Measurements from ENCODE around the gene TMBIM6.
A peak's percentile ranks its signal among the peaks of the same experiment; 100 is the strongest.
"Not testable (repeated sequence)": the region's sequence is repeated elsewhere in the genome, so short reads cannot be mapped to it uniquely, and the experiment has no call there.

TMBIM6 gene

DNA sequence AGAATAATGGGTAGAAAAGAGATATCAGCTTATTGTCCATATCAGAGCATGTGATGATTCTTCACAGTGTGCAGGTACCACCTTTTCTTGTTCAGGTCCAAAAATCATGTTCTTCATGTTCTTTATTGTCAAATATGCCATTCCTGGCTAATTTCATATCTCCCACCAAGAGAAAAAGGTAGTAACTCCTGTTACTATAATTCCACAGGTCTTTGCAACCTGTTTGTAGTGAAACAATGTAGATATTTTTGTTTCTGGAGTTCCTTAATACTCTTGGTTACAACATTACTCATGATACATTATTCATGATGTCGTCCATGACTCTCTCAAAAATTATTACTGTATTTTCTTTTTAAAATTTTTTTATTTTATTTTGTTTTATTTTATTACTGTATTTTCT, 11.3 kb upstream of the TMBIM6 start:
- DNase-seq (ENCODE audit: low spot score): no peak

DNA sequence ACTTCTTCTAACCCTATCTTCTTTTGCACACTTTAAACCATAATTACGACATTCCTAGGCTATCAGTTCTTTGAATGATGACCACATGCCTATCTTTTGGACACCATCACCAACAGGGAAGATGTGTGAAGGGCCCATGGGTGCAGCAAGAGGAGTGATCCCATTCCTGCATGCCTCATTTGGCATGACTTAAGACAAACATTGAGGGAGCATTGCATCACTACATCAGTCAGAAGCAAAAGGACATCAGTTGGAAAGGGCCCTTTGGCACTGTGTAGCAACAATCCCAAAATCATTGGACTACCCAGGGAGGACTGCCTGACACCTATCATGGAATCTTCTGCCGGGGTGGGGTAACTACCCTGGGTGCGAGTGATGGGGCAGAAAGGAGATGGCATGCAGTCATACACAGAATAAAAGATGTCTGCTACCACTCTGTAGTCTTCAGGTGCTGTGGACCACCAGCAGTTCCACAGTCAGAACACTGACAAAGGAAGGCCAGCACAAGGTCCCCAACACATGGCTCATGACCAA, 10.7 kb upstream of the TMBIM6 start:
- DNase-seq (ENCODE audit: low spot score): no peak

DNA sequence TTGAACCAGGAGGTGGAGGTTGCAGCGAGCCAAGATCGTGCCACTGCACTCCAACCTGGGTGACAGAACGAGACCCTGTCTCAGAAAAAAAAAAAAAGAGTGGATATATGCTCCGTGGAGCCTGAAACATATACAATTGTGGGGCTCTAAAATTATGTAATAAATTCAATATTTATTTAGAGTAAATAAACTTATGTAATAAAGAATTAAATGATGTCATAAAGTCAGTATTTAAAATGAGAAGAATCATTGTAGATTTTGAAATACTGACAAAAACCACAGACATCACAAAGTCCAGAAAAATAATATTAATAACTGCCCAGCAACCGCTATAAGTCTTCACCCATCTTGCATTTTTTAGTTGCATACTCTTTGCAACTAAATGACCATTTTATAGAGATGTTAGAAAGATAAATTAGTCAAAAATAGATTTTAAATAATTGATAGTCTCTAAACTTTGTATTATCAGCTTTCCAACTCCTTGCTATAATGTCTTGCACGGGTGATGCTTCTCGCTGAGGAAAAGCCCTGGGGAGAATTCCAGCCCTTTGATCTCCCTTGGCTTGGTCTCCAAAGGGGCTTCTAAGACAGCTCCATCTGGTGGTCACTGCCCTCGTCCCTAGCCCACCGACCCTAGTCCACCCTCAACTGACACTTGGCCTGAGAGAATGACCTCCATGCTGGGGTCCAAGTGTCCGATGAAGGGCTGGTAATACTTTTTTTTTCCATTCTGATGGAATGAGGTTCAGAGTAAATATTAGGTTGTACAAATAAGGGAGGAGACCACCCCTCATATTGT, 7.9 kb upstream of the TMBIM6 start:
- DNase-seq (ENCODE audit: low spot score): no peak

- not testable (repeated sequence) for DNase-seq (ENCODE audit: low spot score)
Measured at GRCh38 chr12:49734900-49735299, 6.5 kb upstream of the TMBIM6 start.

DNA sequence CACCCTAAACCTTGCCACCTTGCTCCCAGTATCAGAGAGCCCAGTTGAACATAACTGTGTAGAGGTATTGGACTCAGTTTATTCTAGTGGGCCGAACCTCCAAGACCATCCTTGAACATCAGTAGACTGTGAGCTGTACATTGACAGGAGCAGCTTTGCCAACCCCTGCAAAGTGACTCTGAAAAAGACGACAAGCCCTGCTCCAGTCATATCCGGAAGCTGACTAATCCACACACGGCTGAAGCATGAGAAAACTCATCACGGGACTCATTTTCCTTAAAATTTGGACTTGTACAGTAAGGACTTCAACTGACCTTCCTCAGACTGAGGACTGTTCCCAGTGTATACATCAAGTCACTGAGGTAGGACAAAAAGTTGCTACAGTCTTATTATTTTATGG, 2.6 kb upstream of the TMBIM6 start:
- peak; percentile 48 for DNase-seq (ENCODE audit: low spot score)

GRCh38 chr12:49740277-49740676, 1.1 kb upstream of the TMBIM6 start:
- DNase-seq (ENCODE audit: low spot score): not testable (repeated sequence)

DNA sequence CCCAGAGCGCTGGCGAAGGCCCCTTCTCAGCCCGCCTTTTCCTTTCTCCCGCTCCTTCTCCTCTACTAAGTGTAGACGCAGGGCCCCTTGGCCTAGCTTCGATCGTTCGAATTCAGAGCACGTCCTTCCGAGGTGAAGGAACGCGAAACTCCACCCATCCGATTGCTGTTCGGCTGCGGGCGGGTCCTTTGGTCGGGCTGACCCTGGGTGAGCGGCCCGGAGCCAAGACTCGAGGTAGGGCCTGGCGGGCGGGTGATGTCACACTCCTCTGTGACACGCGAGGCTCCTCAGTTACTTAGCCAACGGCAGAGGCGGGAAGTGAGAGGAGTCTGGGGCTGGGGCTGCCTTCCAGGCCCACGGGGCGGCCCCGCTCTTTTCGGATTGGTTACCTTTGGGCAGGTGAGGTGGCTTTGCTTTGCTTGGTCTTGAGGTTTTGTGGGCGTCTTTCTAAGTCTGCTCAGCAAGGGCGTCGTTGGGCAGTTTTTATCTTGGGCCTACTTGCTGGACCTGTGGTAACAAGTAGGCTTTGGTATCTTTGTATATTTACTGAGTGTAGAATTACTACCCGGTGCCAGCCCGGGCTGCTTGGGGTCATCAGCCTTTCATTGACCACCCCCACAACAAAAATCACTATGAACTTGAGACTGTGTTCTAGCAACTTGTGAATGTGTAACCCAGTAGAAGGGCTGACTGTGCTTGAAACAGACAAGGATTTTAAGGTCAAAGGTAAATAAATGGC, 694 bp downstream of the TMBIM6 start:
- DNase-seq (ENCODE audit: low spot score): peak; percentile 84

DNA sequence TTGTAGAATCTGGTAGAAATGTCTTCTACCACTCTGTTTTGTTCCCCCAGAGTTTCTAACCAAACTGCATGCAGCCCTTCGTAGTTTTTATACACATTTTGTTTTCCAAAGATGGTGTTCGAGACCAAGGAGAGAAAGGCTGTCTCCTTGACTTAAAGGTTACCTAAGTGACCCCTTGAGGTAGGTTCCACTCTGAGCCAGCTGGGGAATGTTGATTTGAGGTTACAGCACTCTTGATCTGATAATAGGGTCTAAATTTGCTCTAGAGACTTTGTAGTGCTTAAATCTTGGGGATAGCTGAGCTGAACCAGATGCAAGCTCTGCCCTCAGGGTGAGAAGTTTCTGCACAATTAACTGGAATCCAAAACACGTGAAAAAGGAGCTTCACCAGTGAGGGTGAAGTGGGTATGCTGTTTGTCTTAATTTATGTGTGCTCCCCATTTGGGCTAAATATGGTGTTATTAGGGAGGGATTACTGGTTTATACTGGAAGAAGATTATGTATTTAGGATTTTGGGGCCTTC, 3.1 kb downstream of the TMBIM6 start:
- no peak for DNase-seq (ENCODE audit: low spot score)

DNA sequence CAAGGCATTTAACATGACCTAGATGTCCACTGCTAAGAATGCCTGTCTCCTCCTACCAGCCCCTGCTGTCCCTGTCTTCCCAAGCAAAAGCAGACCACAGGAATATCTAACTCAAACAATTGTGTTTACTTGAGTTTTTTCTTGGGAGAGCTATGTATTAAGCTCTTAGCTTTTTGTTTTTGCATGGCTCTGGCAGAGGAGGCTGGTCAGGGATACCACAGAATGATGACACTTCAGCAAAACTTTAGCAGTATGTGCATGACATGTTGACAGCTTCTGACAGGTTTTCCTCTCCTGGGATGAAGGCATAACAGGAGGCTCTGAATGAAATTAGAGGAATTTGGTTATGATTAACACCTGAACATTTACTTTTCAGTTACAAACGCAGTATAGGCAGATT, 6.9 kb downstream of the TMBIM6 start:
- DNase-seq (ENCODE audit: low spot score): no peak

GRCh38 chr12:49748800-49749199, 7.4 kb downstream of the TMBIM6 start:
- DNase-seq (ENCODE audit: low spot score): no peak

DNA sequence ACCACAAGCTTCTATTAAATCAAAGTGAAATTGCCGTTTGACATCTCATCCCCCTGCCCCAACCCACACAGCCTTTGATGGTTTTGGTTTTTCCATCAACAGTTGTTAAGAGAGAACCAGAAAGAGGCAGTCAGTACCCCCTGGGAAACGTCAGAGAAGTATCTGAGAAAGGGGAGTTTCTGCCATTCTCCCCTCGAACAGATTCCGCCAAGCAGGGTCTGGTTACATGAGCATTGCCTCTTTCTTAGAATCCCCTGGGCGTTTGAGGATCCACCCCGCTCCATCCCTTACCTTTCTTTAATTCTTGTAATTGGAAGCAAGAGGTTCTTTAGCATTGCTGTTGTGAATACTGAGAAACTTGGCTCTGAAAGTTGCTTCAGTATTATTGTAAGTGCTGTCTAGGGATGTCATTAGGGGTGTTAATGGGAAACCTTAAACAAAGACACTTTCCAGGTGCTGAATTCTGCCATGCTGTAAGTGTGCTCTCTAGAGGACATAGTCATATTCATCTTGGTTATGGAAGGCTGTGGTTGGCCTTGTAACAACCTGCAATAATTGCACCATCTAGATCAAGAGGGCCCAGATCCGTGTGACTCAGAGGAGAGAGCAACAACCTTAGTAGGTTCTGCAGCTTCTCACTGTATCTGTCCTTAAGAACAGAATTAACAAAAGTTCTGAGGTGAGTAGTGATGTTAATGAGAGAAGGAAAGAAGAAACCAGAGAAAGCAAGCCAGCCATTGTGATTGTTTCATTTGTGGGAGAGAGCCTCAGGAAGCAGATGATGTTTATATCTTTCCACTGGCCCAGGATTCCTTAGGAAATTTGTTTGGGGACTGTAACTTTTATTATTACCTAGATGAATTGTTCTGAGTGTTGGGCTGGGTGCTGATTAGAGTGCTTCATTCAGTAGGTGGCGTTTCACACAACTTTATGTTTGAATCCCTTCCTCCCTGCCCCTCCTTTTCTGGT, 9.0 kb downstream of the TMBIM6 start:
- no peak for DNase-seq (ENCODE audit: low spot score)

GRCh38 chr12:49750996-49751393, 9.6 kb downstream of the TMBIM6 start:
- no peak for DNase-seq (ENCODE audit: low spot score)

- DNase-seq (ENCODE audit: low spot score): no peak
Measured at GRCh38 chr12:49761677-49762467, 20.5 kb downstream of the TMBIM6 start.

DNA sequence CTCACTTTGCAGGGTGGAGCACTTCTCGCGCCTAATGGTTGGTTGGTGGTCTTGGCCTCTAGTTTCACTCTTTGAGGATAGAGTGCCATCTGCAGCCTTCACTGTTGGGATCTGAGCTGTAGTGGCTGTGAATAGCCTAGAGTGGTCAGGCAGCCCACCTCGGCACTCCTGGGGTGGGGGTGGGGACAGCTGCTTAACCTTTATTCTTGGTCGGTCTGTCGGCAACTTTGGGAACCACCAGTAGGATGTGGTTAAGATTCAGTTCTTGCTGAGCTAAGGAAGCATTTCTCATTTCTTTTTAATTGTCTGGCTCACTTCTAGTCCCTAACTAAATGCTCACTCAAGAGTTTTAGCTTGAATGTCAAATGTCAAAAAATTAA, 21.1 kb downstream of the TMBIM6 start:
- DNase-seq (ENCODE audit: low spot score): no peak

- peak; percentile 77 for DNase-seq (ENCODE audit: low spot score)
Measured at GRCh38 chr12:49763006-49763591, 21.7 kb downstream of the TMBIM6 start.

- DNase-seq (ENCODE audit: low spot score): no peak
Measured at GRCh38 chr12:49764126-49764525, 22.8 kb downstream of the TMBIM6 start.

DNA sequence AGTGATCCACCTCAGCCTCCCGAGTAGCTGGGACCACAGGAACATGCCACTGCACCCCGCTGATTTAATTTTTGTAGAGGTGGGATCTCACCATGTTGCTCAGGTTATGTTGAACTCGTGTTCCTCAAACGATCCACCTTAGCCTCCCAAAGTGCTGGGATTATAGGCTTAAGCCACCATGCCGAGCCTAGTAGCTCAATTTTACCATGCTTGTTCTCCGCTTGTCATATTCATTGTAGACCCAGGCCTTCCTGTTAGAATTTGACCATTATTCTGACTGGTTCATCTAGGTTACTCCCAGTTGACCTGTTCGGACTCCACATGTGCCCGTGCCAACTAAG, 24.7 kb downstream of the TMBIM6 start:
- DNase-seq (ENCODE audit: low spot score): no peak

DNA sequence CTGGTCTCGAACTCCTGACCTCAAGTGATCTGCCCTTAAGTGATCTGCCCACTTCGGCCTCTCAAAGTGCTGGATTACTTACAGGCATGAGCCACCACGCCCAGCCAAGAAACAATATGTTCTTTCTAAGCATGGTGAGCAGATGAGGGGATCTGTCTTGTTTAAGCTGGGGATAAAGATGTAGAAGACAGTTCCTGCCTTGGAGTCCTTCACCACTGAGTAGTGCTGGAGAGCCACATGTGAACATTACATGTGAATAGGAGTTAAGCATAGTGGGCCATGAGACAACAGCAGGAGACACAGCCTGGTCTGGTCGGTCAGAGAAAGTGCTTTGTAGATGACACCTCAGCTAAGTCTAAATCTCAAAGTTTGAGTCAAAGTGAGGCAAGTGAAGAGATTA, 26.0 kb downstream of the TMBIM6 start:
- DNase-seq (ENCODE audit: low spot score): no peak

- DNase-seq (ENCODE audit: low spot score): not testable (repeated sequence)
Measured at GRCh38 chr12:49773102-49773501, 31.7 kb downstream of the TMBIM6 start.

DNA sequence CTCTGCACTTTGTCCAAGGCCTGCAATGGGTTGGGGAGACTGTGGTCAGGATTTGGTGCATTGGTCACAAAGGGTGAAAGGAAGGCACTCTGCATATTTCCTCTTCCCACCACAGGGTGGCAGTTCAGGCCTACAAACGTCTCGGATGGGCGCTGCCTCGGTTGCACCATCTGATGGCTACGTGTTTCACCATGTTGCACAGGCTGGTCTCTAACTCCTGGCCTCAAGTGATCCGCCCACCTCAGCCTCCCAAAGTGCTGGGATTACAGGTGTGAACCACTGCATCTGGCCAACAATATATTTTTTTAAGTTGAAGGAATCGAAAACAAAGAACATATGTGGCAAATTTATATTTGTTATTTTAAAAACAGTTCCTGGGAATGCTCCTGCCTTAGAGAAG, 35.1 kb downstream of the TMBIM6 start:
- peak; percentile 67 for DNase-seq (ENCODE audit: low spot score)

- DNase-seq (ENCODE audit: low spot score): no peak
Measured at GRCh38 chr12:49776858-49777257, 35.5 kb downstream of the TMBIM6 start.
